Stimulated activated CD4-positive, alpha-beta T cell treated with anti-CD3 and anti-CD28 coated beads, Interleukin-2, amount 100 ng/mL, for 24 hours (primary cell): ENCODE results near the gene PRKN.
"Not testable (repeated sequence)": the region's sequence is repeated elsewhere in the genome, so short reads cannot be mapped to it uniquely, and the experiment has no call there.

Experiments used
- DNase-seq, 2 donors: peaks; one replicate each; pipeline ENCODE4 v3.0.0-alpha.2; 2020

Gene PRKN

GRCh38 chr6:161880056-161880455 lies 847.5 kb downstream of the PRKN start:
- no peak for DNase-seq

GRCh38 chr6:161876231-161876630 lies 851.3 kb downstream of the PRKN start:
- DNase-seq = no peak

DNA sequence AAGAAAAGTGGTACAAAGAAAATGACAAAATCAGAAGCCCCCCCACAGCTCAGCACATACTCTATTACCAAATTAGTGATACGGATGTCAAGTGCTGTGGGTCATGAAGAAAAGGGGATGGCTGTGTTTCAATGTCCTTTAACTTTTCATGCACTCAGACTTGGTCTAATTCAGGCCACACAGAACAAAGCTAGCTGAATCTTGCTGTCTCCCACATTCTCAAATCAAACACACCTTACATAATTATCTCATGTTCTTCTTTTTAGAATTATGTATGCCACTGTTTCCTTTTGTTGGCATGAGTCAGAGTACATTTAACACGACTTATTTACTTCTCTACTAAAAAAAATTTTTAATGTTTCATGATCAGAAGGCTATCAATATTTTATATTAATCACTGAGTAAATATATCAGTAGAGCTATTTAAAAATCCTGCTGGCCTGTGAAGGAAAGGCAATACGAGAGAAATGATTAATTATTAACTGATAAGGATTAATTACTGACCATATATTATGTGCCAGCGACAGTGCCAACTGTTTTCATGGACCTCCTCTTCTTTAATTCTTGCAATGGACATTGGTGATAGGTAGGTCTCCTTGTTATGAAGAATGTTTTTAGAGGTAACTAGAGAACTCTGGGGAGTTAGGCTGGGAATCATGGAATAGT lies 857.2 kb downstream of the PRKN start:
- no peak for DNase-seq

GRCh38 chr6:161869491-161869890 lies 858.1 kb downstream of the PRKN start:
- DNase-seq = no peak

DNA sequence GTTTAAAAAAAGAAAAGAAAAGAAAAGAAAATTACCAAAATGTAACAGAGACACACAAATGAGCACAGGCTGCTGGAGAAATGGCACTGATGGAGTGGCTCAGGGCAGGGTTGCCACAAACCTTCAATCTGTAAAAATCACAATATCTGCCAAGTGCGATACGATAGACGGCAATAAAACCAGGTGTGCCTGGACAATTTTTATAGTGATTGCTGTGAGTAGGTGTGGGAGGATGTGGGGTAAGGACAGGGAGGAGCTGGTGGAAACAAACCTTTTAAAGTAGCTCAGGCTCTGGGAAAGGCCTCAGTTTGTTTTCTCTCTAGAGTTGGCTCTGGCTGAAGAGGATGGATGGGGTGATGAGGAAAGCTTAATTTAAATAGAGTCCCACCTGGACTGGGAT lies 861.0 kb downstream of the PRKN start:
- DNase-seq = no peak

- not testable (repeated sequence) for DNase-seq
Measured at GRCh38 chr6:161861061-161861460, 866.5 kb downstream of the PRKN start.

GRCh38 chr6:161853657-161854056 lies 873.9 kb downstream of the PRKN start:
- DNase-seq = no peak

DNA sequence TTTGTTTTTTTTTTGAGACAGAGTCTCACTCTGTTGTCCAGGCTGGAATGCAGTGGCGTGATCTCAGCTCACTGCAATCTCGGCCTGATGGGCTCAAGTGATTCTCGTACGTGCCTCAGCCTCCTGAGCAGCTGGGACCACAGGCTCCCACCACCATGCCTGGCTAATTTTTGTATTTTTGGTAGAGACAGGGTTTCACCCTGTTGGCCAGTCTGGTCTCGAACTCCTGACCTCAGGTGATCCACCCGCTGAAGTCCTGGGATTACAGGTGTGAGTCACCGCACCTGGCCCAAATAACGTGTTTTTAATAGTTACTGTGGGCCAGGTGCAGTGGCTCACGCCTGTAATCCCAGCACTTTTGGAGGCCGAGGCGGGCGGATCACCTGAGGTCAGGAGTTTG lies 876.1 kb downstream of the PRKN start:
- DNase-seq = not testable (repeated sequence)

- DNase-seq = no peak
Measured at GRCh38 chr6:161850562-161850961, 877.0 kb downstream of the PRKN start.

DNA sequence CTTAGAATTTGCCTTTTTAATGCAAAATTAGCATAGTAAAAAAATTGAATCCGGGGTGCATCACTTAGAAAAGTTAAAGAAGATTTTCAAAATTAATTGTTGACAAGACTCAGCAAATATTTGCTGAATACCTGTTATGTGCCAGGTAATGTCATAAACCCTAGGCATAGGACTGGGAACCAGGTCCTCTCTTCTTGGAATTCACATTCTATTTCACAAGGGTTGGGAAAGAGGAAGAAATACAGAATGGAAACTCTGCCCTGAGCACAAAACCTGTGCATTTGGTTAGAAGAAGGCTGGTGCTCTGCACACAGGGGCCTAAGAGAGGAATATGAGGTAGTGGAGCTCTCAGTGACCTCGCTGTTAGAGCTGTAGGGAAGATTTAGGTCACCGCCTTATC lies 879.9 kb downstream of the PRKN start:
- no peak for DNase-seq

DNA sequence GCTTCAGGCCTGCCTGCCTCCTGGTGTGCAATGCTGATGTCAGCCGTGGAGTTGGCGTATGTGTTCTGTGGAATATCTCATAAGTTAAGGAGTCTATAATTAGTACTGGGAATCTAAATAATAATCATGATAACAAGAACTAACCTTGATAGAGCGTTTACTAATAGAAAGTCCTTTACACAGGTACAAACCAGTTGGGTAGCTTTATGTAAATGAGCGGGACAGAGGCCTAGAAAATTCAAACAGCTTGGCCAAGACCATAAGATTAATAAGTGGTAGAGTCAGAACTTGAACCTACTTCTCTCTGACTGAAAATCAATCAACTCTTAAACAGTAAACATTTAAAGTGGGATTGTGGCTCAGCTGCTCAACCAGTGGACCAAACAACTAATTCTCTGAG lies 882.8 kb downstream of the PRKN start:
- DNase-seq = no peak

- no peak for DNase-seq
Measured at GRCh38 chr6:161843066-161843465, 884.5 kb downstream of the PRKN start.

DNA sequence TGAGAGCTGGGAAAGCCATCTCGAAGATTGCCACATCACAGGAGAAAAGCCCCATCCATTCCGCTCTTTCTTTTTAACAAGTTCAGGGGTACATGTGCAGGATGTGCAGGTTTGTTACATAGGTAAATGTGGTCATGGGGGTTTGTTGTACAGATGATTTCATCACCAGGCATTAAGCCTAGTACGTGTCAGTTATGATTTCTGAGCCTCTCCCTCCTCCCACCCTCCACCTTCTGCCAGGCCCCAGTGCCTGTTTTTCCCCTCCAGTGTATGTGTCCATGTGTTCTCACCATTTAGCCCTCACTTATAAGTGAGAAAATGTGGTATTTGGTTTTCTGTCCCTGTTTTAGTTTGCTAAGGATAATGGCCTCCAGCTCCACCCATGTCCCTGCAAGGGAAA lies 887.2 kb downstream of the PRKN start:
- no peak for DNase-seq

GRCh38 chr6:161838306-161839035 lies 889.1 kb downstream of the PRKN start:
- DNase-seq = no peak

DNA sequence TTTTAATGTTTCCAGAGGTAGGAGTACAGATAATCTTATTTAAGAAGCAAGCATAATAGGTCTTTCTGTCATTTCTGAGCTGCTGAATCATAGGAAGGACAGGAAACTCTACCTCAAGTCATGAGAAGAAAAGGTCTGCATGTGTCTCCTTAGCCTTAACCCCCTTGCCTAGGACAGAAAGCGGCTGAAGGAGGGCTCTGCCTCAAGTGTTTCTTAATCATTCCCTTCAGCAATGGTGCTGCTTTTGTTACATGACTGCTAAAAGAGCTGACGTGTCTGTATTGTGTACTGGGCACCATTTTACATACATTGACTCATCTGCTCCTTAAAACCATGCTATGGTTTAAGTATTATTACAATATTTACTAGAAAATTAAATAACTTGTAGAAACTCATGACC lies 889.7 kb downstream of the PRKN start:
- DNase-seq = no peak

- DNase-seq = no peak
Measured at GRCh38 chr6:161837449-161837735, 890.2 kb downstream of the PRKN start.

GRCh38 chr6:161836643-161837448 lies 890.7 kb downstream of the PRKN start:
- DNase-seq = no peak

GRCh38 chr6:161835500-161836215 lies 891.9 kb downstream of the PRKN start:
- no peak for DNase-seq

- no peak for DNase-seq
Measured at GRCh38 chr6:161834426-161834825, 893.1 kb downstream of the PRKN start.

- DNase-seq = no peak
Measured at GRCh38 chr6:161833099-161833860, 894.3 kb downstream of the PRKN start.

DNA sequence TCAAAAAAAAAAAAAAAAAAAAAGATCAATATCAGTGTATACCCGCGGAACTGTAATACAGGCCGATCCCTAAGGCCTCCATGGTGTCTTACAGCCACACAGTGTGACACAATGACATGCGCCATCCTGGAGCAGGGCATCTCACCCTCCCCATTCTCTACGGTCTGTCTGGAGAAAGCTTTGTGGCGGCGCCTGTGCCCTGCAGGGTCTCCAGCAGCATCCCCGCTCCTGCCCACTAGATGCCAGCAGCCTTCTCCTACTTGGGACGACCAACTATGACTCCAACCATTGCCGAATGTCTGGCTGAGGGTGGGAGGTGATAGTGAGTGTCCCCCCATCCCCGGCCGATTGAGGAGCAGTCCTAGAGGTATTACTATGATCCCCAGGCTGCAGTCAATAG lies 894.9 kb downstream of the PRKN start:
- DNase-seq = no peak

- DNase-seq = no peak
Measured at GRCh38 chr6:161830866-161831616, 896.5 kb downstream of the PRKN start.
